Naive B cell (primary cell): ENCODE data around the gene SNAI1. TPM values are rescaled to one million over a fixed set of nuclear protein-coding genes. Genes with fewer than 3 reads are reported as not detected.
A peak's percentile ranks its signal among the peaks of the same experiment; 100 is the strongest.

Experiments
- ATAC-seq, 2 donors: fragments of 150-1000 bp; cut with Tn5 transposase; 2 replicates each; pipeline ENCODE4 v1.10.0; 2021; ENCODE audit warnings: low read depth in 2 of 2, mild to moderate bottlenecking in 2 of 2, moderate library complexity in 2 of 2
- DNase-seq: peaks from one replicate; pipeline ENCODE4 v3.0.0; 2022
- H3K27ac Mint-ChIP-seq, 6 donors: one replicate each; pipeline ENCODE4 v1.8.0; 2020 to 2022; ENCODE audit warnings: mild to moderate bottlenecking in 6 of 6, mixed read lengths in 6 of 6, moderate library complexity in 5 of 6, inconsistent platforms in 2 of 6
- H3K27me3 Mint-ChIP-seq, 3 donors: one replicate each; pipeline ENCODE4 v1.8.0; 2021 to 2022; ENCODE audit warnings: mixed read lengths in 3 of 3, mild to moderate bottlenecking in 1 of 3
- H3K36me3 Mint-ChIP-seq, 2 donors: one replicate each; pipeline ENCODE4 v1.8.0; 2020 to 2022; ENCODE audit warnings: mixed read lengths in 2 of 2, inconsistent platforms in 1 of 2, mild to moderate bottlenecking in 1 of 2
- H3K4me1 Mint-ChIP-seq, 3 donors: one replicate each; pipeline ENCODE4 v1.8.0; 2020 to 2022; ENCODE audit warnings: mixed read lengths in 3 of 3, inconsistent platforms in 1 of 3, mild to moderate bottlenecking in 1 of 3, moderate library complexity in 1 of 3
- H3K4me3 Mint-ChIP-seq, 8 donors: one replicate each; pipeline ENCODE4 v1.8.0; 2020 to 2022; ENCODE audit warnings: mild to moderate bottlenecking in 8 of 8, mixed read lengths in 8 of 8, moderate library complexity in 8 of 8, inconsistent platforms in 2 of 8
- H3K9me3 Mint-ChIP-seq, 7 donors: one replicate each; pipeline ENCODE4 v1.8.0; 2020 to 2022; ENCODE audit warnings: mixed read lengths in 7 of 7, mild to moderate bottlenecking in 5 of 7, inconsistent platforms in 2 of 7, moderate library complexity in 1 of 7
- polyA plus RNA-seq, 6 donors: library from polyadenylated mRNA; unstranded; fragments of 300-500 nt; fragmentation: Illumina TruSeq; gene quantifications; one replicate each; pipeline ENCODE4 v1.2.3, GENCODE V29; 2021; ENCODE audit warnings: low read depth in 6 of 6

Gene SNAI1
- polyA plus RNA-seq, 6 donors from 2014 or later: 0.36 to 1.8 (median 0.73) TPM; not detected in 1

DNA sequence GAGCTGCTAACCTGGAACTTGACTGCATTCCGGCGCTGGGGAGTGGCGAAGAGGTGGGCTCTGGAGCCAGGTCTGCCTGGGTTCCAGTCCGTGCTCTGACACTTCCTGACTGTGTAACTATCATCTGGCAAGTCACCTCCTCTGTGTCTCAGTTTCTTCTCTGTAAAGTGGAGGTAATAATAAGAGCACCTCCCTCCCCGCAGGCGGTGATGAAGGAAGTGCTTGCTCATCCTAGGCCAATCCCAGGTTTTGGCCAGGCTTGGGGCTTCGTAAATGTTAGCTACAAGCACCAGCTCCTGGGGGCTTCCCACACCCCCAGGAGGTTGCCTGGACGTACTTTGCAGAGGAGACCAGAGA is 32.8 kb downstream of the SNAI1 start:
- peak overlapping the region in 1 of 6 donors; percentile 60 for H3K27ac Mint-ChIP-seq
- peaks cover 4 to 15% (median 13%) of the 10 kb centered on the region in 3 donors for H3K27me3 Mint-ChIP-seq
- H3K4me3 Mint-ChIP-seq: no peak overlapping the region
- H3K4me1 Mint-ChIP-seq: peaks cover 12 to 29% (median 26%) of the 10 kb centered on the region in 3 donors
- no peak for DNase-seq
- no peaks in the 10 kb centered on the region for H3K36me3 Mint-ChIP-seq
- no peak for ATAC-seq
- no peaks in the 10 kb centered on the region for H3K9me3 Mint-ChIP-seq

DNA sequence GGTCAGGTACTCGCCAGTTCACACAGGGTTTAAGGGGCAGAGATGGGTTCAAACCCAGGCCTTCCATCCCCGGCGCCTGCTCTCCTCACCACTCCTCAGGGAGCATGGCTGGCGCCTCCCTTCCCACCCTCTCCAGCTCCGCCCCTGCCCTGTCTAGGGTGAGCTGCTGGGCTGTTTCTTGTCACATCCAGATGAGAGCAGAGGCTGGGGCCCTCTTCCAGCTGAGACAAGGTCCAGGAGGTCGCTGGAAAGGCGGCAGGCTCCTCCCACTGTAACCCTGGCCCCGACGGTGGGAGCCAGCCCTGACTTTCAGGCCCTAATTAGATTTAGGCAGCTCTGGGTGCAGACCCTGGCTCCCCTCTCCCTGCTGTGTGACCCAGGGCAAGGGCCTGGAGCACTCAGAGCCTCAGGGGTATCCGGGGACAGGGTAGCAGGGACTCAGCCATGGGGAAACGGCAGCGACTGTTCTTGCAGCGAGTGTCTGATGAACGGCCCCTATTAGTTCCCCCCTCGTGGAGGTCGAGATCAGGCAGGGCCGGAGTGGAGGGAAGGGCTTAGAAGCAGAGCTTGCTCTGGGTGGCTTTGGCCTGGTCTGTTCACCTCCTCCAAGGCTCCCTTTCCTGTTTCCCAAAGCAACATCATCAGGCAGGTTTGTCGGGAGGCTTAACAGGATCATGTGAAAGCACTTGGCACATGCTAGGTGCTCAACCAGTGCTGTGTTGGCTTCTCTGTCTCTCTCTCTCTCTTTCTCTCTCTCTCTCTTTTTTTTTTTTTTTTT is 33.4 kb downstream of the SNAI1 start:
- no peak overlapping the region for H3K4me3 Mint-ChIP-seq
- H3K9me3 Mint-ChIP-seq: no peaks in the 10 kb centered on the region

DNA sequence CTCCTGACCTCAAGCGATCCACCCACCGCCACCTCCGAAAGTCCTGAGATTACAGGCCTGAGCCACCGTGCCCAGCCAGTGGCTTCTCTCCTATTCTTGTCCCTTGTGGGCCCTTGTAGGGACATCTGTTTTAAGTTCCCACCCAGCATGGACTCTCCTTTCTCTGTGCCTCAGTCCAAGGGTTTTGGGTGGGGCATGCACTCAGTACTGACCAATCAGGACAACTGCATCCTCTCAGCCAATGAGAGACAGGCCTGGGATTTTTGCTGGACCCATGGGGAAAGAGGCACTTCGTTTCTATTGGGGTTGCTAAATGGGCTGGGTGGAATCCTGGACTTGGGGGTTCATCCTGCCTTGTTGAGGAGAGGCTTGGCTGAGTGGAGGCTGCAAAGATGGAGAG is 34.4 kb downstream of the SNAI1 start:
- Mint-ChIP-seq H3K27me3 (peaks cover 2 to 13% (median 13%) of the 10 kb centered on the region in 3 donors), H3K4me1 (peaks cover 10 to 21% (median 16%) of the 10 kb centered on the region in 3 donors), H3K9me3 (no peaks in the 10 kb centered on the region), H3K4me3 (peak overlapping the region in 1 of 8 donors; percentile 68), H3K36me3 (no peaks in the 10 kb centered on the region), H3K27ac (peak overlapping the region in 1 of 6 donors; percentile 16)
- DNase-seq (no peak), ATAC-seq (no peak)

More for the DNA sequence above, 33.4 kb downstream of the SNAI1 start:
- Mint-ChIP-seq H3K4me1 (peaks cover 12 to 26% (median 24%) of the 10 kb centered on the region in 3 donors), H3K36me3 (no peaks in the 10 kb centered on the region), H3K27me3 (peaks cover 4 to 13% (median 13%) of the 10 kb centered on the region in 3 donors), H3K27ac (no peak overlapping the region)
- ATAC-seq: no peak
- DNase-seq: no peak

DNA sequence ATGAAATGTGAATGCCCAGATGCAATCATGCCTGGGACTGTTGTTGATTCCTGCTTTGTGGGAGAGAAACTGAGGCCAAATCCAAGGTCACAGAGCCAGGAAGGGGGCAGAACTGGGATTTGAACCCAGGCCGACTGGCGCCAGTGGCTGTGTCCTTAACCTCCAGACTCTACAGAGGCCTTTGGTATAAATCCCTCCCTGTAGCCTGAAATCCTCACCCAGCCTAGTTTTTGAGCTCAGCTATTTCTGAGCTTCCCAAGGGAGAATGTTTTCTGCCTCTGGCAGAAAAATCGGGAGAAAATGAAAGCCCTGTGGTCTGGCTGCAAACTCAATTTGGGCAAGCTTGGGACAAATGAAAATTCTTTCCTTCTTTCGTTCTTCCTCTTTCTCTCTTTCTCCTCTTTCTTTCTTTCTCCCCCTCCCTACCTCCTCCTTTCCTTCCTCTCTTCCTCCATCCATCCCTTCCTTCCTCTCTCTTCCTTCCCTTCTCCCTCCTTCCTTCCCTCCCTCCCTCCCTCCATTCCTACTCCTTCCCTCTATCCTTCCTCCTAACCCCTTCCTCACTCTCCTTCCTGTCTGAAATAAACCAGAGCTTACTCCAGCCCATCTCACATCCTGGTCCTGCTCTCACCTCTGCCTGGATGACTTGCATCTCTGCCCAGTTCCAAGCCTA is 34.9 kb downstream of the SNAI1 start:
- no peak for DNase-seq
- no peak for ATAC-seq
- H3K4me3 Mint-ChIP-seq: no peak overlapping the region
- no peaks in the 10 kb centered on the region for H3K9me3 Mint-ChIP-seq
- peaks cover 5 to 16% (median 10%) of the 10 kb centered on the region in 3 donors for H3K4me1 Mint-ChIP-seq
- peak overlapping the region in 1 of 6 donors; percentile 16 for H3K27ac Mint-ChIP-seq
- no peaks in the 10 kb centered on the region for H3K36me3 Mint-ChIP-seq
- peaks cover 0 to 13% (median 13%) of the 10 kb centered on the region in 3 donors for H3K27me3 Mint-ChIP-seq

DNA sequence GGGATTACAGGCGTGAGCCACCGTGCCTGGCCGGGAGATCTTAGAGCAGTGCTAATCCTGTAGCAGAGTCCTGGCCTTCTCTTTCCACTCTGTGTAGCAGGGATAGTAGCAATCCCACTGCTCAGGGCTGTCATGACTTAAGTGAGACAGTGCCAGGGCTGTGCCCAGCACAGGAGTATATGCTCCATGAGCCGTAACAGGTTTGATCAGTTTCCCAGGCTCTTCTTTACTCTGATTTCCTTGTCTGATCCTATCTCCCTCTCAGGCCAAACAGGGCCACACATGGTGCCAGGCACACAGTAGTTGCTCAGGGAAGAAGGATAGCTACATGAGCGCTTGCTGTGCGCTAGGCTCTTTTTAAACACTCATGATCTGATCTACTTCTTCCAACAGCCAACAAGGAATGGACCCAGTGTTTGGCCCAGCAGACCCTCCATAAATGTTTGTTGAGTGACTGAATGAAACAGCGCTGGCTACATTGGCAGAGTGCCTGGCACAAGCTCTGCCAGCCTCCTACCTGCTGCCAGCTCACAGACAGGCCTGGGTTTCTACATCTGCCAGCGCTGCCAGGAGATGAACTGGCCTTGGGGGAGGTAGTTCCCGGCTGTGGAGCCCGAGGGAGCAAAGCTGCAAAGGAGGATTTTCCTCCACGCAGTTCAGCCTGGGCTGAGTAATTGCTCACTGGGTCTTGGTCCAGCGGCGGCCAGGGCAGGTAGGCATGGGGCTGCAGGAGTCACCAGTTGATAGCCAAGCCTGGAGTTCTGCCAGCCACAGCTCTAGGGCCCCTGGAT is 36.9 kb downstream of the SNAI1 start:
- no peak overlapping the region for H3K4me3 Mint-ChIP-seq
- no peaks in the 10 kb centered on the region for H3K9me3 Mint-ChIP-seq
- DNase-seq: no peak
- H3K27me3 Mint-ChIP-seq: peaks cover 4 to 22% (median 13%) of the 10 kb centered on the region in 3 donors
- peaks cover 6 to 8% (median 8%) of the 10 kb centered on the region in 3 donors for H3K4me1 Mint-ChIP-seq
- ATAC-seq: no peak
- peak overlapping the region in 1 of 6 donors; percentile 80 for H3K27ac Mint-ChIP-seq
- H3K36me3 Mint-ChIP-seq: no peaks in the 10 kb centered on the region

DNA sequence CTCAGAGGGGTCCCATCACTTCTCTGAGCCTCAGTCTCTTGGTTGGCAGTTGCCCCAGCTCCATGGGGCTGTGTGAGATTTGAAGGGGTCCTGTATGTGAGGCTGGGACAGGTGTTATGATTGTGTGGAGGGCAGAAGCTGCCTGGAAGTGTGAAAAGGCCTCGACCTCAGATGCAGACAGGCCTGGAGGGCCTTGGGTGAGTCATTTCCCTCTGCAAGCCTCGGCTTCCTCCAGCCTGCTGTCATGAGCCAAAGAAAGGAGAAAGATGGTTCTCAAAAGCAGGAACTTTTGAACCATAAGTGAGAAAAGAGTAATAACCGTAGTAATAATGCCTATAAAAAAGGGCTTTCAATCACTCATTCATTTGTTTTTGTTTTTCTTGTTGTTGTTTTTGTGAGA is 37.5 kb downstream of the SNAI1 start:
- H3K36me3 Mint-ChIP-seq: no peaks in the 10 kb centered on the region
- no peak for ATAC-seq
- no peaks in the 10 kb centered on the region for H3K9me3 Mint-ChIP-seq
- no peak overlapping the region for H3K27ac Mint-ChIP-seq
- peaks cover 4 to 22% (median 11%) of the 10 kb centered on the region in 3 donors for H3K27me3 Mint-ChIP-seq
- H3K4me3 Mint-ChIP-seq: no peak overlapping the region
- no peak for DNase-seq
- H3K4me1 Mint-ChIP-seq: peaks cover 5 to 6% (median 6%) of the 10 kb centered on the region in 3 donors

DNA sequence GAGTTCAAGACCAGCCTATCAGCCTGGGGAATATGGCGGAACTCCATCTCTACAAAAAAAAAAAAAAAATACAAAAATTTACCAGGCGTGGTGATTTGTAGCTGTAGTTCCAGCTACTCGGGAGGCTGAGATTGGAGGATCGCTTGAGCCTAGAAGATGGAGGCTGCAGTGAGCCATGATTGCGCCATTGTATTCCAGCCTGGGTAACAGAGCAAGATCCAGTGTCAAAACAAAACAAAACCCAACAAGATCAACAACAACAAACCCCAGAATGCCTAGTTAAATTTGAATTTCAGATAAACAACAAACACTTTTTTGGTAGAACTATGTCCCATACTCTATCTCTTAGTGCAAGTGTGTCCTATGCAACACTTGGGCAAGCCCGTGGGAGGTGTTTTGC is 39.9 kb downstream of the SNAI1 start:
- H3K4me1 Mint-ChIP-seq: peaks cover 5 to 6% (median 6%) of the 10 kb centered on the region in 3 donors
- H3K9me3 Mint-ChIP-seq: no peaks in the 10 kb centered on the region
- H3K36me3 Mint-ChIP-seq: no peaks in the 10 kb centered on the region
- DNase-seq (no peak), ATAC-seq (no peak)
- H3K4me3 Mint-ChIP-seq: no peak overlapping the region
- peaks cover 4 to 15% (median 5%) of the 10 kb centered on the region in 3 donors for H3K27me3 Mint-ChIP-seq
- H3K27ac Mint-ChIP-seq: peak overlapping the region in 1 of 6 donors; percentile 43

DNA sequence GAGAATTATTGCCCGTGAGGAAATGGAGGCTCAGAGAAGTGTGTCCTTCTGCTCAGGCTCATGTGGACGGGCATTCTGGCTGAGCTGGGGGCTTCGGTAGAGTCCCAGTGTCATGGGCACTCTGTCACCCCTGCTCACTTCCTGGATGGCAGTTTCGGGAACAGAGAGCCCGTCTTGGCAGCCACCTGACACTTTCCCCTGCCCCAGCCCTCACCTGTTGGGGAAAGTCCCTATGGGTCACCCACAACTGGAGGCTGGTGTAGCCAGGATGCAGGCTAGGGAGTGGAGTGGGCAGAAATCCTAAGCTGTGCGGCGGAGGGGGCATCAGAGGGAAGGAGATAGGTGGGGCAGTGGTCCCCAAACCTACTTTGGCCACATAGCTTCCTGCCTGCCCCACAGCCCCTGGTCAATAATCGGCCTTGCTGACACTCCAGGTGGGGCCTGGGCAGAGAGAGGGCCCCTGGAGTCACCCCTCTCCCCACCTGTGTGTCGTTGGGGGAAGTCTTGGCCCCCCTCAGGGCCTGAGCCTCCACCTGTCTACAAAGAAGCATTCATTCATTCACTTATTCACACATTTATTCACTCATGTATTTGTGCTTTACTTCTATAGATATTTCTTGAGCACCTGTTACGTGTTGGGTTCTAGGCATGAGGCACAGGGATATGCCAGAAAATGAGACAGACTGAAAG is 40.5 kb downstream of the SNAI1 start:
- DNase-seq (no peak), ATAC-seq (peak; percentile 23 to 40)
- Mint-ChIP-seq H3K4me3 (no peak overlapping the region), H3K36me3 (no peaks in the 10 kb centered on the region), H3K9me3 (no peaks in the 10 kb centered on the region), H3K27me3 (peaks cover 4 to 10% (median 5%) of the 10 kb centered on the region in 3 donors), H3K4me1 (peaks cover under 1 to 6% (median 3%) of the 10 kb centered on the region in 3 donors), H3K27ac (peak overlapping the region in 1 of 6 donors; percentile 70)

DNA sequence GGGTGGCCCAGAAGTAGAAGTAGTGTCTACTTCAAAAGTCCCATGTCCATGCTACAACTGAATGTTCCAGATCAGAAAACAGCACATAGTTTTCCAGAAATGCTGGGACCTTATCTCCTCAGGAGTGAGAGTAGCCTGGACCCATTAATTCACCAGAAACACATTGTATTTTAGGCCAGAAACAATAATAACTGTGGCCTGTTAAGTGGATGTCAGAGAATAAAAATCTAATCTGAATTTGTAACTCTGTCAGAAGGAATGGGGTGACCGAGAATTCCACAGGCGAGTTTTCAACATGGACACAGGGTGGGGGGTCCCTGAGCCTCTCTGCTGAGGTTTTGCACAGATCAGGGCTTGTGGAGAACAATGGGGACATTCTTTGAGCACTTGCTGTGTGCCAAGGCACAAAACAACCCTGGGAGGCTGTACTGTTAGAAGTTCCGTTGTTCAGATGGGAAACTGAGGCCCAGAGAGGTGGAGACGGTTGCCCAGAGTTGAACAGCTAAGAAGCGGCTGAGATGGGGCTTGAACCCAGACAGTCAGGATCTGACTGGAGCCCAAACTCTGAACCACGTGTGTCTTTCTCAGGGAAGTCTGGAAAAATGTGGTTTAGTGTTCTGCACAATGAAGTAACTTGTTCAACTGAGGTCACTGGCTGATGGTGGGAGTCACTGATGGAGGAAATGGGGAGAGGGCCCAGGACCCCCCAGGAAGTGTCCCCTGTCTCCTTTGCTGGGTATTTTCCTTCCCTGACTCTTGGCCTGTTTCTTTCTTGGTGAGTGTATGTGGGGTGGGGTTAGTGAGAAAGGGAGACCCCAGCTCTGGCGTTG is 44.2 kb downstream of the SNAI1 start:
- H3K4me3 Mint-ChIP-seq: no peak overlapping the region
- H3K36me3 Mint-ChIP-seq: no peaks in the 10 kb centered on the region
- peak overlapping the region in 1 of 6 donors; percentile 32 for H3K27ac Mint-ChIP-seq
- no peaks in the 10 kb centered on the region for H3K9me3 Mint-ChIP-seq
- H3K4me1 Mint-ChIP-seq: peaks cover 0 to 9% (median 3%) of the 10 kb centered on the region in 3 donors
- H3K27me3 Mint-ChIP-seq: peaks cover 4 to 19% (median 18%) of the 10 kb centered on the region in 3 donors
- DNase-seq: no peak
- ATAC-seq: no peak

DNA sequence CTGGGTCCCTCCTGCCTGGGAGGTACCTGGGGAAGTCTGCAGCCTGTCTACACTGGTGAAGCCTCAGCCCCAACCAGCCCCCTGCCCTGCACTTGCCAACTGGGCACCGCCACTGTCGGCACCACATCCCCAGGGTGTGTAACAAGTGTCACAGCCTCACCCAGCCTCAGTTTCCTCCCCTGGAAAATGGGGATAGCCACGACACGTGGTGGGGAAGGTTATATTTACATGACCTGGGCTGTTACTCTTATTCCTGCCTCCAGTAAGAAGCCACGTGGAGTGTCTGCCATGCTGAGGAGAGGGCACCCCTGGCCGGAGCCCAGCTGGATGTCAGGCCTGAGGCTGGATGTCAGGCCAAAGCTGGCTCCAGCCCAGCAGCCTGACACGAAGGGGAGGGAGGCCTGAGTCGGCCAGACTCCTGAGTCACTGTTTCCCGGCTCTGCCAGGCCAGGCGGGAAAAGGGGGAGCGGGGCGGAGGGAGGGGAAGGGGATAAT is 44.9 kb downstream of the SNAI1 start:
- no peaks in the 10 kb centered on the region for H3K36me3 Mint-ChIP-seq
- H3K27me3 Mint-ChIP-seq: peaks cover 4 to 19% (median 18%) of the 10 kb centered on the region in 3 donors
- no peaks in the 10 kb centered on the region for H3K9me3 Mint-ChIP-seq
- no peak overlapping the region for H3K27ac Mint-ChIP-seq
- peaks cover 0 to 9% (median 3%) of the 10 kb centered on the region in 3 donors for H3K4me1 Mint-ChIP-seq
- ATAC-seq (no peak), DNase-seq (no peak)
- H3K4me3 Mint-ChIP-seq: no peak overlapping the region

DNA sequence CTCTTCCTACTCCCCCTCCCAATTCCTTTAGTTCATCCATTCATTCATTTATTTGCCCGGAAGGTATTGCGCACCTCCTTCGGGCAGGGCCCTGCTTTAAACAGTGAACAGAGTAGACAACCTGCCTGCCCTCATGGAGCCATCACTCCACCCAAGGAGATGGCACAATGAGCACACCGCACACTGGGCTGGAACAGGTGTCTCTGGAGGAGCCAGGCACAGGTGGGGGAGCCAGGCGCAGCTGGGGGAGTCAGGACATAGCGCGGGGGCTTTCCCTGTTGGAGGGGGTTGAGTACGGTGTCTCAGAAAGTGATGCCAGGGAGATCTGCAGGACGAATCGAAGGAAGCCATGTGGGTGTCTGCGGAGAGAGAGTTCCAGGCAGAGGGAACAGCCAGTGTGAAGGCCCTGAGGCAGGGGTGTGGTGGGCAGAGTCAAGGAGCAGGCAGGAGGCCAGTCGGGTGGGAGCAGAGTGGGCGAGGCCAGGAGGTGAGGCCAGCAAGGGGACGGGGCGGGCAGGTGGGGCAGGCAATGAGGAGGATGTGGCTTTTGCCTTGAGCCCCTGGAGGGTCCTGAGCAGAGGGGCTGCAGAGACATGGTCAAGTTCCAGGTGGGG is 46.4 kb downstream of the SNAI1 start:
- no peak for ATAC-seq
- Mint-ChIP-seq H3K27ac (no peak overlapping the region), H3K27me3 (peaks cover 4 to 14% (median 10%) of the 10 kb centered on the region in 3 donors), H3K36me3 (no peaks in the 10 kb centered on the region), H3K9me3 (no peaks in the 10 kb centered on the region), H3K4me1 (peaks cover 0 to 2% (median 0%) of the 10 kb centered on the region in 3 donors), H3K4me3 (no peak overlapping the region)
- no peak for DNase-seq
